HepG2 (cell line): ENCODE results near the gene PAIP2. TPM values are rescaled to one million over a fixed set of nuclear protein-coding genes. Genes with fewer than 3 reads are reported as not detected.

Experiments used
- BHLHE40 ChIP-seq: IDR thresholded peaks from 2 replicates; pipeline ENCODE4 v1.6.1; 2011; ENCODE audit warnings: low read length, improper control_type of control experiment
- CEBPB ChIP-seq: IDR thresholded peaks from 2 replicates; pipeline ENCODE4 v1.6.1; 2011; ENCODE audit warnings: low read depth, low read length, improper control_type of control experiment, borderline replicate concordance
- DZIP1 ChIP-seq: sonication (generic); formaldehyde crosslinking; IDR thresholded peaks from 2 replicates; pipeline ENCODE4 v1.5.0; 2020; ENCODE audit warnings: mild to moderate bottlenecking, missing genetic modification reagents
- EED ChIP-seq: sonication (generic); formaldehyde crosslinking; IDR thresholded peaks from 2 replicates; pipeline ENCODE4 v1.5.0; 2020; ENCODE audit warnings: mild to moderate bottlenecking, missing genetic modification reagents
- ELF3 ChIP-seq: IDR thresholded peaks from 2 replicates; pipeline ENCODE4 v1.6.1; 2016; ENCODE audit warnings: missing genetic modification reagents, missing compliant biosample characterization
- TOPORS ChIP-seq: sonication (generic); formaldehyde crosslinking; IDR thresholded peaks from 2 replicates; pipeline ENCODE4 v1.8.0; 2023; ENCODE audit warnings: mild to moderate bottlenecking, missing genetic modification reagents
- TRAFD1 ChIP-seq: sonication (generic); formaldehyde crosslinking; IDR thresholded peaks from 2 replicates; pipeline ENCODE4 v1.5.1; 2020; ENCODE audit warnings: missing genetic modification reagents, mild to moderate bottlenecking, borderline replicate concordance
- ZBTB10 ChIP-seq: sonication (generic); formaldehyde crosslinking; IDR thresholded peaks from 2 replicates; pipeline ENCODE4 v1.4.0; 2020; ENCODE audit warnings: missing genetic modification reagents, borderline replicate concordance
- ZHX2 ChIP-seq, 2 experiments: sonication (generic) in 1 of 2; formaldehyde crosslinking in 1 of 2; IDR thresholded peaks; 2 replicates each; pipeline versions ENCODE4 v1.6.1 to v1.9.0; 2014 to 2022; ENCODE audit warnings: antibody characterized with exemption in 1 of 2, borderline replicate concordance in 1 of 2, inconsistent platforms in 1 of 2, low read depth in 1 of 2, missing genetic modification reagents in 1 of 2
- ZMYM4 ChIP-seq: sonication (generic); formaldehyde crosslinking; IDR thresholded peaks from 2 replicates; pipeline ENCODE4 v1.8.1; 2023; ENCODE audit warnings: mild to moderate bottlenecking, missing genetic modification reagents
- ZNF253 ChIP-seq: sonication (generic); formaldehyde crosslinking; IDR thresholded peaks from 2 replicates; pipeline ENCODE4 v1.8.0; 2022; ENCODE audit warnings: mild to moderate bottlenecking, missing genetic modification reagents, borderline replicate concordance
- ZNF737 ChIP-seq: sonication (generic); formaldehyde crosslinking; IDR thresholded peaks from 2 replicates; pipeline ENCODE4 v1.5.0; 2020; ENCODE audit warnings: missing genetic modification reagents, mild to moderate bottlenecking, borderline replicate concordance
- ZNF782 ChIP-seq: sonication (generic); formaldehyde crosslinking; IDR thresholded peaks from 2 replicates; pipeline ENCODE4 v1.4.0; 2020; ENCODE audit warnings: missing genetic modification reagents, mild to moderate bottlenecking, borderline replicate concordance
- polyA plus RNA-seq, 8 experiments: library from polyadenylated mRNA; depleted of rRNA in 3 of 8; stranded (reverse) in 7 of 8; unstranded in 1 of 8; fragments of >200 nt; fragmentation: Illumina TruSeq in 4 of 8; extraction: Trizol in 4 of 8; gene quantifications; 2 replicates each; pipeline versions ENCODE4 v1.2.1 to v1.2.3, GENCODE V29; 2011 to 2016; ENCODE audit warnings: low read depth in 4 of 8, missing spikeins in 1 of 8, mixed read lengths in 1 of 8; ENCODE audit not compliant: insufficient read depth in 1 of 8
- total RNA-seq, 5 experiments: library from RNA; depleted of rRNA; stranded (reverse); fragments of >200 nt; fragmentation: Illumina TruSeq; extraction: Trizol; gene quantifications; 2 replicates each; pipeline ENCODE4 v1.2.3, GENCODE V29; 2016; ENCODE audit warnings: low read depth in 1 of 5

The PAIP2 gene
- total and polyA plus RNA-seq, 2 of the 13 experiments (the other 11 are each of a cell fraction or from before 2014, with no cell fraction given): 61.5 to 76.3 TPM

GRCh38 chr5:139293507-139294373, 47.9 kb upstream of the PAIP2 start, which contains the start of gene MATR3 (continued):
- TF ChIP-seq DZIP1 (peak; percentile 64; the same call in 1 of the 2 replicates), ZMYM4 (peak; percentile 84), ELF3 (CRISPR knock-in tag) (peak; percentile 13), CEBPB (no peak), TRAFD1 (peak; percentile 35; the same call in 1 of the 2 replicates), ZNF737 (CRISPR knock-in tag) (no peak), ZNF253 (CRISPR knock-in tag) (0 out of 2 replicates have a peak, but pooled peaks have one; percentile 58), ZNF782 (CRISPR knock-in tag) (peak; percentile 72; the same call in 1 of the 2 replicates), TOPORS (CRISPR knock-in tag) (peak; percentile 71; the same call in 1 of the 2 replicates), EED (peak; percentile 95), ZBTB10 (CRISPR knock-in tag) (0 out of 2 replicates have a peak, but pooled peaks have one; percentile 50), ZHX2 (IDR thresholded peaks at IDR 0.05; ENCODE audit: low read depth) (peak; percentile 54; the same call in 1 of the 2 replicates), ZHX2 (CRISPR knock-in tag; IDR thresholded peaks at IDR 0.05; ENCODE audit: borderline replicate concordance) (0 out of 2 replicates have a peak, but pooled peaks have one; percentile 66), BHLHE40 (peak; percentile 74)
